Activated CD4-positive, alpha-beta memory T cell treated with anti-CD3 and anti-CD28 coated beads, Interleukin-2, amount 10 ng/mL, durations not matched to agents 7 days and 5 days (primary cell): Measurements from ENCODE around the gene ELAVL2. TPM values are rescaled to one million over a fixed set of nuclear protein-coding genes. Genes with fewer than 3 reads are reported as not detected.

Experiments
- CTCF ChIA-PET: fragments of 350-600 bp; sonication (Branson Sonifier 250); formaldehyde crosslinking; loops from one replicate; lab custom pipeline; 2021; ENCODE audit warnings: antibody characterized with exemption, inconsistent platforms; lab: Charles Lee
- POLR2A ChIA-PET: fragments of 350-600 bp; sonication (Branson Sonifier 250); formaldehyde crosslinking; loops from one replicate; lab custom pipeline; 2021; ENCODE audit warnings: antibody characterized with exemption; lab: Charles Lee
- DNase-seq: peaks from one replicate; pipeline ENCODE4 v3.0.0-alpha.2; 2020
- H3K27ac Mint-ChIP-seq: one replicate; pipeline ENCODE4 v1.8.0; 2021; ENCODE audit warnings: mild to moderate bottlenecking, mixed read lengths
- H3K27me3 Mint-ChIP-seq: one replicate; pipeline ENCODE4 v1.8.0; 2021; ENCODE audit warnings: mixed read lengths
- H3K36me3 Mint-ChIP-seq: one replicate; pipeline ENCODE4 v1.8.0; 2021; ENCODE audit warnings: low read depth, mixed read lengths
- H3K4me1 Mint-ChIP-seq: one replicate; pipeline ENCODE4 v1.8.0; 2021; ENCODE audit warnings: mixed read lengths
- H3K4me3 Mint-ChIP-seq: one replicate; pipeline ENCODE4 v1.8.0; 2021; ENCODE audit warnings: mild to moderate bottlenecking, mixed read lengths
- H3K9me3 Mint-ChIP-seq: one replicate; pipeline ENCODE4 v1.8.0; 2021; ENCODE audit warnings: mixed read lengths
- total RNA-seq, 2 experiments: library from RNA; stranded (reverse); gene quantifications; one replicate each; pipeline ENCODE4 v1.2.3, GENCODE V29; 2021

The ELAVL2 gene
- total RNA-seq, 2 experiments from 2014 or later, result not detected

DNA sequence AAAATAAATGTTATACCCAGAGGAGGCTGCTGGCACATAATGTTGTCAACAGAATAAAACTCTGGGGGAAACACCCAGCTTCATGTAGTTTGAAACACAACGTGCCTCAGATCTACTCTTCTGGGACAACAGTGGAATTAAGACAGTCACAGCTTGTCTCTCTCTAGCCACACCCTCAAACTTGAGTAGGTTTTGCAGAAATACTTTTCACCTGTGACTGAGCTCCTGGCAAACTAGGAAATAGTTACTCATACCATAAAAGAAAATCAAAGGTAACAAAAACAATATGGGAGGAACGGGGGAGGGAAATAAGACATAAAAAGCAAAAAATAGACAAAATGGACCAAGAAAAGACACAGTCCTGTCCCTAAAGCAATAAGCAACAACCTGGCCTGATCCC, 14.4 kb downstream of the ELAVL2 start:
- Mint-ChIP-seq H3K4me3 (no peak overlapping the region), H3K9me3 (no peaks in the 10 kb centered on the region), H3K36me3 (no peaks in the 10 kb centered on the region), H3K27me3 (no peaks in the 10 kb centered on the region), H3K27ac (no peak overlapping the region), H3K4me1 (no peaks in the 10 kb centered on the region)
- ChIA-PET POLR2A (no interaction called here), CTCF (no interaction called here)
- DNase-seq, result no peak

DNA sequence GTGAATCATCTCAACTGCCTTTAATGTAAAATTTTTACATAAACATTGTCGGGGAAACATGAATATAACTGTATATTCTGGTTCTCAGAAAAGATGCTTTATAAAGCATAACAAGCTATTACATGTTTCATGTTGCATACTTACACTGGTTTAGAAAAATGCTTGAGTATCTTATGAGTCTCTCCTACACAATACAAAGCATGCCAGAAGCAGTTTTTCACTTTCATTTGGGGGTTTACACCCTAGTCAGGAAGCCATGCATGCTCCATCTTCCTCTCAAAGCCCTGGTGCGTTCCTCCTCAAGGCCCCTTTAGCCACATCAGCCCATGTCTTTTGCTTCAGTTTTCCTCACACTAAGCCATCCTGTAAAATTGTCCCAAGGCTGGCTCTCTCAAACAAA, 22.8 kb downstream of the ELAVL2 start:
- no peak overlapping the region for H3K4me3 Mint-ChIP-seq
- CTCF ChIA-PET, result no interaction called here

DNA sequence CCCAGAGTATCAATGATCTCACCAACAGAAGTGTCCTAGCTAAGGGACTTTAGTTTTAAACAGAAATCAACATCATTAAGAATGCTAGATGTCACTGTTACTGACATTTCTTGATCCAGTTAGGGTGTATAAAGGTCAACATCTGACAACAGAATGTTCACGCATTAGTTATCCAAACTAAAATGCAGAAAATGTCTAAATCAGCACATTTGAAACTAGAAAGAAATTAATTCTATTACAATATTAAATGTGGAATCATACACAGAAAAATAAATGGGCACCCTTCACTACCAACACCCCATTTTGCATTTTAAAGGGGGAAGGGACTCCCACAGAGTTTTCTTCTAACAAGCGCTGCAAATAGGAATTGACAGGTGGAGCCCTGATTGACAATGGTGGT, 24.5 kb downstream of the ELAVL2 start:
- H3K4me3 Mint-ChIP-seq, result no peak overlapping the region
- H3K27ac Mint-ChIP-seq, result no peak overlapping the region
- CTCF ChIA-PET, result no interaction called here
- no peaks in the 10 kb centered on the region for H3K36me3 Mint-ChIP-seq
- H3K27me3 Mint-ChIP-seq, result no peaks in the 10 kb centered on the region
- peaks cover 2% of the 10 kb centered on the region for H3K9me3 Mint-ChIP-seq
- POLR2A ChIA-PET, result no interaction called here
- DNase-seq, result no peak
- no peaks in the 10 kb centered on the region for H3K4me1 Mint-ChIP-seq

More for the DNA sequence above, 22.8 kb downstream of the ELAVL2 start:
- H3K9me3 Mint-ChIP-seq, result no peaks in the 10 kb centered on the region
- H3K27me3 Mint-ChIP-seq, result no peaks in the 10 kb centered on the region
- POLR2A ChIA-PET, result no interaction called here
- H3K27ac Mint-ChIP-seq, result no peak overlapping the region
- DNase-seq, result no peak
- no peaks in the 10 kb centered on the region for H3K4me1 Mint-ChIP-seq
- H3K36me3 Mint-ChIP-seq, result no peaks in the 10 kb centered on the region

DNA sequence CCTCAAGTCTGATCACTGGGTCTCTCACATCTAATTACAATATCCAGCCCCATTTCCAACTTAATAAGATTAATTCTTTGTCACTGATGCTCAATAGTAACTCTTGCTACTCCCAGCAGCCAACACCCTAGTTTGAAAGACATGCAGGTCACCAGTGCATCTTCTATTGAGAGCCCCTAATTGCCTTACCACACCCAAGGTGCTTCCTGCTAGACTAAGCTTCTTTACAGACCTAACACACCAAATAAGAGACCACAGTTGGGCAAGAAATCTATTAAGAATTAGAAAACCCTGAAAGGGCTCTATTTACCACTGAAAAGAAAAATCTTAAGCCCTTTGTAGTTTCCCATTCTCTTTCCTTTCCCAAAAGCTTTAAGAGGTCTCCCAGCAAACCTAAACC, 26.5 kb downstream of the ELAVL2 start:
- peaks cover 4% of the 10 kb centered on the region for H3K9me3 Mint-ChIP-seq
- no peaks in the 10 kb centered on the region for H3K36me3 Mint-ChIP-seq
- H3K27ac Mint-ChIP-seq, result no peak overlapping the region
- H3K4me3 Mint-ChIP-seq, result no peak overlapping the region
- H3K4me1 Mint-ChIP-seq, result no peaks in the 10 kb centered on the region
- no peaks in the 10 kb centered on the region for H3K27me3 Mint-ChIP-seq
- no peak for DNase-seq
- POLR2A ChIA-PET, result no interaction called here
- CTCF ChIA-PET, result no interaction called here

DNA sequence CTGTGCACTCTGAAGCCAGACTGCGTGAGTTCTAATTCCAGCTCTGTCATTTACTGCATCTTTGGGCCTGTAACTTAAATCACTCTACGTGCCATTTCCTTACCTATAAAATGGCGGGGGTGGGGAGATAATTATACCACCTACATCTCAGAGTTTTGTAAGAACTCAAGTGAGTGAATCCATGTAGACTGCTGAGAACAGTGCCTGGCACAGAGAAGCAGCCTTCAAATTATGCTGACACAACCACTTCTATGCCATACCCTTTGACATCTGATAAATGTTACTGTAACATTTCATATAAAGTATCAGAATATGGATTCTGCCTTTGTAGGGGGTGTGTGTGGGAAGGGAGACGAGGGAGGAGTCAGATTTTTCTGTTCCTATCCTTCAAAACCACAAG, 27.7 kb downstream of the ELAVL2 start:
- POLR2A ChIA-PET, result no interaction called here
- CTCF ChIA-PET, result no interaction called here
- no peaks in the 10 kb centered on the region for H3K36me3 Mint-ChIP-seq
- DNase-seq, result no peak
- H3K9me3 Mint-ChIP-seq, result peaks cover 4% of the 10 kb centered on the region
- H3K4me1 Mint-ChIP-seq, result no peaks in the 10 kb centered on the region
- no peak overlapping the region for H3K4me3 Mint-ChIP-seq
- H3K27me3 Mint-ChIP-seq, result no peaks in the 10 kb centered on the region
- no peak overlapping the region for H3K27ac Mint-ChIP-seq

DNA sequence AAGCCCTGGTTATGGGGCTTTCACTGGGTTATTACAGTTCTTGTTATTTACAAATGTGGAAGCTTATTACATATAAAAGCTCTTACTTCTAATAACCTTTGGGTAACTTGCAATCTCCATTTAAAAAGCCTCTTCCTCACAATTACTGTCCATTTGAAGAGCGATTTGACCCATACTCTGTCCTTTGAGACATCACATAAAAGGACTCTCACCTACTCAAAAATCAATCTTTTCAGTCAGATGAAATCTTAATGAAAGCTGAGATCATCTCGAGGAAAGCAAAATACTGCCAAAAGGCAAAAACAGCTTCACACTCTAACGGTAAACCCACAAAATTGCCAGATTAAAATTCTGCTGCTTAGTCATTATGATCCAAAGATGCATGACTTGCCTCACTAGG, 29.8 kb downstream of the ELAVL2 start:
- ChIA-PET POLR2A (no interaction called here), CTCF (no interaction called here)
- H3K27ac Mint-ChIP-seq, result no peak overlapping the region
- no peaks in the 10 kb centered on the region for H3K4me1 Mint-ChIP-seq
- H3K9me3 Mint-ChIP-seq, result peaks cover 4% of the 10 kb centered on the region
- no peak overlapping the region for H3K4me3 Mint-ChIP-seq
- no peak for DNase-seq
- H3K36me3 Mint-ChIP-seq, result no peaks in the 10 kb centered on the region
- H3K27me3 Mint-ChIP-seq, result no peaks in the 10 kb centered on the region

DNA sequence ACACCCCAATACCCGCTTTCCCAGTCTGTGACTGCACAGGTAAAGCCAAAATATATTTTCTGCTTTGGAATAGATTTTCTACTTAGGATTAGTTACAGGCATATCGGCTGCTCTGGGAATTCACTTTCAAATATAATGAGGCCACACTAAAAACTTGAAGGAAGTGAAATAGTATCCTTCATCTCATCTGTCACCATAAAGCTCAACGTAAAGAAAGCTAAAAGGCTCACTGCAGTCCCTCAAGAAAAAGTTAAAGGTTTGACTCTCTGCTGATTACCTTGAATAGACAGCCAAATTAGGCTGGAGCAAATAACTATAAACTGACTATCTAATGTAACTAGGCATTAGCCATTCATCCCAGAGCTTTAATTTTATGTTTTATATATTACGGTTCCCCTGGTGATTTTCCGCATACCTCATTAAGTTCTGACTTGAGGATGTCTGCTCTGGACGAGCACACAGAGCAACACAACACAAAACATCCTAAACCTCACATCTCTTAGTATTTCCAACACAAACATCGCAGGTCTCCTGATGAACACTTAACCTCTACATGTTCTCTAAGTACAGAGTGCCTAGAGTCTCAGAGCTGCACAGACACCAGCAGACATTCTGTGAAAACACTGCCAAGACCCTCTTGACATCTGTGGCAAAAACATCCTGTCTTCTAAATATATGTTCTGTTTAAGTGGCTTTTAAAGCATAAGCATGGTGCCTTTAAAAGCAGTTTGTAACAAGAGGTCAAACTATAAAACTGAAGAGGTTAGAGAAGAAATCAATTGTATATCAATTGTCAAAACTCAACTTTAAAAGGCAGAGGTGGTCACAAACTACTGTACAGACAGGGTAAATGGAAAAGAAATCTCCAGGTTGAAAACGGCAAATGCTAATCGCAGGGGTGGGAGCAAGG, 35.4 kb downstream of the ELAVL2 start:
- Mint-ChIP-seq H3K36me3 (no peaks in the 10 kb centered on the region), H3K4me3 (no peak overlapping the region), H3K27ac (no peak overlapping the region), H3K9me3 (peaks cover 2% of the 10 kb centered on the region), H3K27me3 (no peaks in the 10 kb centered on the region), H3K4me1 (no peaks in the 10 kb centered on the region)
- CTCF ChIA-PET, result no interaction called here
- DNase-seq, result no peak
- POLR2A ChIA-PET, result no interaction called here

DNA sequence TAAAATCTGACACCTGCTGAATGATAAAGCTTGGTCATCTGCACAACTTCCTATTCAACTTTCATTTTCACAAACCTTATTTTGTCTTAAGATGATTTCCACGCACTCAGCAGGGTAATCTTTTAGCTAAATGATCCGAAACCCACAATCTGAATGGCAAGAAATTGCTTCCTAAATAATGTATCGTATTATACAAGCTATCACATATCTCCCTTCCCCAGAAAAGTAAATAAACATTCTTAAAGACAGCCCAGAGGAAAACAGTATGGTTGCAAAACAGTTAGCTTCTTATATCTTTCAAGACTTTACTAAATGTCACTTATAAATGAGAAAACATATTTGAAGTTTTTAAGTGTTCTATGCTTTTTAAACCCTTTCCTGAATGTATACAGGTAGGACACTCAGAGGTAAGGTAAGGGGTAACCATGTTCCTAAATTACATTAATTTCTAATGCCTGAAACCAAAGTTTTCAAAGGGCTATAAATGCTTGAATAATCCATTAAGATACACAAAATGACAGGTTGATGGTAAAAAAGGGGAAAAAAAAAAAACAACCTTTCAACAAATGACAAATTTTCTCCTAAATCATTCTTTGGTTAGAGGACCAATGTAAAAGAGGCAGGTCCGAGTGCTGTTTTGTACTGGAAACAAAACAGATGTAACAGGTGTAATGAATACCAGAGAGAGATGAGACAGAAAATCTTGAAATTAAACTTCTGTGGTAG, 36.3 kb downstream of the ELAVL2 start:
- Mint-ChIP-seq H3K9me3 (peaks cover 2% of the 10 kb centered on the region), H3K27ac (no peak overlapping the region), H3K4me3 (no peak overlapping the region), H3K27me3 (no peaks in the 10 kb centered on the region), H3K4me1 (no peaks in the 10 kb centered on the region), H3K36me3 (no peaks in the 10 kb centered on the region)
- CTCF ChIA-PET, result no interaction called here
- no peak for DNase-seq
- POLR2A ChIA-PET, result no interaction called here

DNA sequence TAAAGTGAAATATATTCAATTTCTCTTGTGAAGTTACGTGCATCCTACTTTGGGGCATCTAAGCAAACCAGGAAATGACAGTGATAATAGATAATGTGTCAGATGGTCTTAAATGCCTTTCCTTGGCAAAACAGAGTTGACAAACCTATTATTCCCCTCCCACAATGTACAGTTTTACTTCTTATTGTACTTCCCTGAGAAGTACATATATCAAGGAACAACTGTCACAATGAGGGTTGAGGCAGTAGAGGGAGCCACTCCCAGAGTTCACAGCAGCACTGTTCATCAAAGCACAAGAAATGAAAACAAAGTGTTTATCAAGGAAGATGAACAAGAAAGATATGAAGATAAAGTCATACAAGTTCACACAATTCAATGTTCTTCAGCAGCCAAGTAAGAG, 41.1 kb downstream of the ELAVL2 start:
- Mint-ChIP-seq H3K4me3 (no peak overlapping the region), H3K27ac (no peak overlapping the region), H3K36me3 (no peaks in the 10 kb centered on the region), H3K27me3 (no peaks in the 10 kb centered on the region), H3K9me3 (peaks cover 8% of the 10 kb centered on the region), H3K4me1 (no peaks in the 10 kb centered on the region)
- ChIA-PET POLR2A (no interaction called here), CTCF (no interaction called here)
- DNase-seq, result no peak

DNA sequence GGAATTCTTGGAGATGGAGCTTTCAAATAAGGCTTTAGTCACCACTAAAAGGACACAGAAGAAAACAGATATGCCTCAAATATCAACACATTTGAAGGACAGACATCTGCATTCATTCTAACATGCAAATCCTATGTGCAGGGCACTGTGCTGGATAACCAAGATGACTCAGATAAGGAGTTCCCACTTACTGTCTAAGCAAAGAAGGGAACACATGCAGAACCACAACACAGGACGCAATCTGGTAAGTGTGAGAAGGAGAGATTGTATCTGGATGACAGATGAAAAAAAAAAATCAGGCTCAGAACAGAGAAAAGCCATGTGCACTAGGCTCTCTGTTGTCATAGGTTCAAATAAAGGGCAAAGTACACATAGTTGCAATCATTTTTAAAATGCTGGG, 42.5 kb downstream of the ELAVL2 start:
- ChIA-PET POLR2A (no interaction called here), CTCF (no interaction called here)
- H3K27ac Mint-ChIP-seq, result no peak overlapping the region
- no peak overlapping the region for H3K4me3 Mint-ChIP-seq
- H3K4me1 Mint-ChIP-seq, result no peaks in the 10 kb centered on the region
- H3K9me3 Mint-ChIP-seq, result peaks cover 8% of the 10 kb centered on the region
- H3K27me3 Mint-ChIP-seq, result no peaks in the 10 kb centered on the region
- no peak for DNase-seq
- no peaks in the 10 kb centered on the region for H3K36me3 Mint-ChIP-seq

DNA sequence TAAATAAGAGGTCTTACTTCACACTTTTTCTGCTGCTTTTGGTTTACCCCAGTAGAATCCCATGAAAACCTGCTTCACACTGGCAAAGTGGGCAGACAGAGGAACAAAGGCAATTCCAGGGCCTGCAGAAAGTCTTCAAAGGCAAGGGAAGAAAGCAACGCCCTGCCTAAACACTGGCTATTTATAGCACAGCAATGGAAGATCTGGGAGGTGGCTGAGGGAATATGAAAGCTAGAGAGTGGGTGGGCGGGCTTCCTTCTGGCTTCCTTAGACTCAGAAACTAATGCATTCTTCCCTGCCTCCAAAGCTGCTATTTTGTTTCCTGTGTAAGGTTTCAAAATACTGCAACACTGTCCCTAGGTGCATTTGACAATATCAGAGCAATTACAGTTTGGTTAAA, 46.8 kb downstream of the ELAVL2 start:
- DNase-seq, result no peak
- Mint-ChIP-seq H3K36me3 (no peaks in the 10 kb centered on the region), H3K4me3 (no peak overlapping the region), H3K9me3 (peaks cover 7% of the 10 kb centered on the region), H3K4me1 (no peaks in the 10 kb centered on the region), H3K27ac (no peak overlapping the region), H3K27me3 (no peaks in the 10 kb centered on the region)
- POLR2A ChIA-PET, result no interaction called here
- CTCF ChIA-PET, result no interaction called here

DNA sequence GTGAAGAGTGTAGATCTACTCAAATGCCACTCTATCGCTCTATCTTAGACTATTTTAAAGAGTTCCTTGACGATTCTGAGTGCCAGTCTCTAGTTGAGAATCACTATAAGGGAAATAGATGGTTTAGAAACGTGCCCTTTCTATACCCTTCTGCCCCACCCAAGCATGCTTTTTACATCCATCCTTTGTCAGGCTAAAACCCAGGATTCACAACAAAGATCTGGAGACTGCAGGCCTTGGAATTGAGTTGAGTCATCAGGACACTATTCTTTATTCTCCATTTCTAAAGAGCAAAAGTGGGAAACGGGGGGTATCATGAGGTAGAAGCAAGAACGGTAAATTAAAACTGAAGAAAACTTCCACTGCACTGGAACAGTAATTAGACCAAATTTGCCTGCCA, 48.7 kb downstream of the ELAVL2 start:
- Mint-ChIP-seq H3K27me3 (no peaks in the 10 kb centered on the region), H3K4me1 (no peaks in the 10 kb centered on the region), H3K27ac (no peak overlapping the region), H3K36me3 (no peaks in the 10 kb centered on the region), H3K4me3 (no peak overlapping the region), H3K9me3 (peaks cover 5% of the 10 kb centered on the region)
- DNase-seq, result no peak
- POLR2A ChIA-PET, result no interaction called here
- CTCF ChIA-PET, result no interaction called here

DNA sequence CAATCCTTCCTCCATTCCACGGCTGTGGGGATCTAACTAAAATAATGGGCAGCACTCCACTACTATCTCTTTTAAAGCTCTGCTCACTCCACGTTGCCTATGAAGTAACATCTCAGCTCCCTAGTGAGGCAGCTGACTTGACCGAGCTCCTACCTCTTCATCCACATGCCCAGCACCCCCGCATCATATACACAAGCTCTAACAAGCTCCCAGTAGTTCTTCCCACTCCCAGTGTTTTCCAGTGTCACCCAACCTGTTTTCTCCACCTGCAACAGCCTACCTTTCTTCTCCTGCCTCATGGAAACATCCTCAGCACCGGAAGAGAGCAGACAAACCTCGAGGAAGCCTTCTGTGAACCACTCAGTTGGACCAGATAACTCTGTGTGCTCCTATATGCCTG, 50.5 kb downstream of the ELAVL2 start:
- H3K4me1 Mint-ChIP-seq, result no peaks in the 10 kb centered on the region
- H3K4me3 Mint-ChIP-seq, result no peak overlapping the region
- ChIA-PET CTCF (no interaction called here), POLR2A (no interaction called here)
- DNase-seq, result no peak
- no peak overlapping the region for H3K27ac Mint-ChIP-seq
- H3K9me3 Mint-ChIP-seq, result peaks cover 2% of the 10 kb centered on the region
- no peaks in the 10 kb centered on the region for H3K36me3 Mint-ChIP-seq
- H3K27me3 Mint-ChIP-seq, result no peaks in the 10 kb centered on the region

DNA sequence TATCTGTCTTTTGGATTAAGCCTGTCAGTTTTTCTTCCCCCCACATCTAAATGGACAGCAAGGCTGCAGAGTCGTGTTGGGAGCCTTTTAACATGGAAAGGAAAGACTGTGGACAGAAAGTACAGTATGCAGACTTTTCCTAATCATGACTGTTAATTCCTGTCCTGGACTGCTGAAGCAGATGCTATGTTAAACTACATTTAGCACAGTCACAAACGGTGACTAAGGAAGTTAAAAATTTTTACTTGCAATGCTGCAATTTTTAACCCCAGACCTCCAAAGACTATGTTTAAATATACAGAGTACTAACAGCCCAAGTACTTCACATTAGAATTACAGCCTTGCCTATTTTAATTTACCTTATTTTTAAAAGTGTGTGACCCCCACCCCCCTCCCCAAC, 51.8 kb downstream of the ELAVL2 start:
- CTCF ChIA-PET, result no interaction called here
- no peak overlapping the region for H3K4me3 Mint-ChIP-seq

More for the DNA sequence above, 51.8 kb downstream of the ELAVL2 start:
- Mint-ChIP-seq H3K27me3 (no peaks in the 10 kb centered on the region), H3K36me3 (no peaks in the 10 kb centered on the region), H3K9me3 (peaks cover 2% of the 10 kb centered on the region), H3K4me1 (no peaks in the 10 kb centered on the region), H3K27ac (no peak overlapping the region)
- DNase-seq, result no peak
- POLR2A ChIA-PET, result no interaction called here
